Measurements from ENCODE around the gene CGRRF1.

CGRRF1 gene

GRCh38 chr14:54585214-54585613, 75.5 kb downstream of the CGRRF1 start:
- no peaks in the 10 kb centered on the region for H3K9me3 ChIP-seq (ENCODE audit: control insufficient read depth, low read depth, low read length)
- H3K4me3 ChIP-seq (ENCODE audit: low read length), result no peak overlapping the region
- H3K9ac ChIP-seq (ENCODE audit: low read length), result no peak overlapping the region
- no peaks in the 10 kb centered on the region for H3K27me3 ChIP-seq (ENCODE audit: control insufficient read depth, insufficient read depth, low read length)
- H3K36me3 ChIP-seq (ENCODE audit: control insufficient read depth, low read depth, low read length), result no peaks in the 10 kb centered on the region
- H3K27ac ChIP-seq (ENCODE audit: low read length), result no peak overlapping the region
- no peaks in the 10 kb centered on the region for H3K4me1 ChIP-seq (ENCODE audit: control insufficient read depth, low read depth, low read length)
